22Rv1 (cell line): ENCODE data around the gene TPI1.

Experiments used
- H3K27ac ChIP-seq: fragments of 450-650 bp; 2 replicates; pipeline ENCODE4 v1.5.1; 2017
- CTCF ChIP-seq: fragments of 450-650 bp; IDR thresholded peaks from 2 replicates; pipeline ENCODE4 v1.5.1; 2017; ENCODE audit warnings: mild to moderate bottlenecking
- ZFX ChIP-seq: fragments of 450-650 bp; IDR thresholded peaks from 2 replicates; pipeline ENCODE4 v1.6.1; 2017; ENCODE audit warnings: antibody characterized with exemption, borderline replicate concordance

TPI1 gene

GRCh38 chr12:6826125-6826733, 41.1 kb upstream of the TPI1 start:
- TF ChIP-seq ZFX: no peak
- no peak for TF ChIP-seq CTCF
- peak overlapping the region; percentile 92 for H3K27ac ChIP-seq

GRCh38 chr12:6826734-6827436, 40.4 kb upstream of the TPI1 start:
- no peak for TF ChIP-seq CTCF
- TF ChIP-seq ZFX: no peak
- H3K27ac ChIP-seq: peak overlapping the region; percentile 92

GRCh38 chr12:6827437-6827911, 39.9 kb upstream of the TPI1 start:
- TF ChIP-seq ZFX (no peak), CTCF (no peak)
- peak overlapping the region; percentile 92 for H3K27ac ChIP-seq

- TF ChIP-seq CTCF (peak; percentile 77), ZFX (no peak)
- peak within 1 kb of the TSS; percentile 92 for H3K27ac ChIP-seq
Observed at GRCh38 chr12:6827982-6828780, 39.1 kb upstream of the TPI1 start, which contains the start of gene P3H3. Gene P3H3 (plus strand): TSS chr12:6828407. CDS start chr12:6828441, 34 bp downstream.

- H3K27ac ChIP-seq: peak overlapping the region; percentile 92
- TF ChIP-seq CTCF: peak; percentile 53
- TF ChIP-seq ZFX: no peak
Observed at GRCh38 chr12:6828781-6829535, 38.4 kb upstream of the TPI1 start.

- TF ChIP-seq ZFX (no peak), CTCF (no peak)
- peak overlapping the region; percentile 92 for H3K27ac ChIP-seq
Observed at GRCh38 chr12:6829536-6830220, 37.7 kb upstream of the TPI1 start.
